AG04449 (cell line): ENCODE measurements around the gene CLPTM1L.

Experiments used
- CTCF ChIA-PET: fragments of 350-600 bp; formaldehyde crosslinking; extraction: SDS; loops from one replicate; lab custom pipeline; 2021; ENCODE audit warnings: antibody characterized with exemption; lab: Yijun Ruan, JAX
- POLR2A ChIA-PET: fragments of 400-600, 350-600 bp; formaldehyde crosslinking; extraction: SDS; loops from one replicate; lab custom pipeline; 2020; ENCODE audit warnings: antibody characterized with exemption, inconsistent platforms; lab: Yijun Ruan, JAX
- DNase-seq: peaks from one replicate; pipeline ENCODE4 v3.0.0-alpha.2; 2010; ENCODE audit warnings: low read depth, low spot score
- H3K4me3 ChIP-seq: 2 replicates; pipeline ENCODE4 v1.5.1; 2011; ENCODE audit warnings: low read depth, mild to moderate bottlenecking, control low read depth, low read length
- CTCF ChIP-seq: IDR thresholded peaks from one replicate; pipeline ENCODE4 v1.5.1; 2011; ENCODE audit warnings: mild to moderate bottlenecking, moderate library complexity, low read length, control low read depth, inconsistent platforms; ENCODE audit not compliant: insufficient read depth; ENCODE audit errors: missing control alignments

CLPTM1L gene

GRCh38 chr5:1320436-1321344 is 24.2 kb downstream of the CLPTM1L start:
- no peak for TF ChIP-seq CTCF
- H3K4me3 ChIP-seq = no peak overlapping the region
- ChIA-PET CTCF (no interaction called here), POLR2A (no interaction called here)
- no peak for DNase-seq

- no peak for TF ChIP-seq CTCF
- CTCF ChIA-PET = no interaction called here
- no peak overlapping the region for H3K4me3 ChIP-seq
- POLR2A ChIA-PET = no interaction called here
- no peak for DNase-seq
Measured at GRCh38 chr5:1319436-1320256, 25.3 kb downstream of the CLPTM1L start.

GRCh38 chr5:1318659-1319251 is 26.1 kb downstream of the CLPTM1L start:
- ChIA-PET POLR2A (no interaction called here), CTCF (interaction anchor here (1.0 kb wide), 1 partner anchor 10 kb away, joined by 3 read pairs; no protein-coding TSS in a partner anchor)
- TF ChIP-seq CTCF = no peak
- H3K4me3 ChIP-seq = no peak overlapping the region
- DNase-seq = no peak

- TF ChIP-seq CTCF = no peak
- ChIA-PET POLR2A (no interaction called here), CTCF (interaction anchor here (0.9 to 1.0 kb wide), 2 partner anchors 9 to 327 kb away, joined by 3 read pairs; no protein-coding TSS in a partner anchor)
- H3K4me3 ChIP-seq = no peak overlapping the region
- no peak for DNase-seq
Measured at GRCh38 chr5:1317921-1318565, 26.9 kb downstream of the CLPTM1L start.

- ChIA-PET CTCF (interaction anchor here (0.9 kb wide), 1 partner anchor 328 kb away, joined by 3 read pairs; no protein-coding TSS in a partner anchor), POLR2A (no interaction called here)
- no peak overlapping the region for H3K4me3 ChIP-seq
- no peak for DNase-seq
- no peak for TF ChIP-seq CTCF
Measured at GRCh38 chr5:1316588-1317340, 28.1 kb downstream of the CLPTM1L start.
